Astrocyte (in vitro differentiated cells and primary cell): ENCODE results near the gene KIF24.

Experiments
- CTCF ChIP-seq: IDR thresholded peaks from 2 replicates; pipeline ENCODE4 v1.5.1; 2011; ENCODE audit warnings: low read depth, mild to moderate bottlenecking, inconsistent platforms, low read length, moderate library complexity; ENCODE audit not compliant: insufficient read depth
- EZH2 ChIP-seq: IDR thresholded peaks from 2 replicates; pipeline ENCODE4 v1.6.1; 2012; ENCODE audit warnings: mild to moderate bottlenecking, low read length, inconsistent platforms; ENCODE audit not compliant: insufficient read depth

- no peak for TF ChIP-seq CTCF
- TF ChIP-seq EZH2, result no peak
These were observed 37.3 kb upstream of the KIF24 start for GRCh38 chr9:34366365-34366764.
